GM23338 (cell line): ENCODE results near the gene CBFA2T3. TPM values are rescaled to one million over a fixed set of nuclear protein-coding genes. Genes with fewer than 3 reads are reported as not detected.

Source experiments
- ATAC-seq: fragments of 200-7000 bp; cut with Tn5 transposase; 3 replicates; pipeline ENCODE4 v1.9.1; 2020
- DNase-seq: peaks from one replicate; pipeline ENCODE4 v3.0.0-alpha.2; 2015; ENCODE audit warnings: low spot score
- H2AFZ ChIP-seq: fragments of 200-600 bp; sonication (generic); 2 replicates; pipeline ENCODE4 v1.8.0; 2016; ENCODE audit warnings: antibody characterized with exemption, mild to moderate bottlenecking, moderate library complexity
- H3F3A ChIP-seq: fragments of 200-600 bp; sonication (generic); replicated peaks from 2 replicates; pipeline ENCODE4 v1.8.0; 2017; ENCODE audit warnings: antibody characterized with exemption, mixed run types, low read depth
- H3K27ac ChIP-seq: fragments of 200-600 bp; sonication (generic); 2 replicates; pipeline ENCODE4 v1.6.1; 2016; ENCODE audit warnings: low read depth
- H3K27me3 ChIP-seq: fragments of 200-600 bp; sonication (generic); 2 replicates; pipeline ENCODE4 v1.8.0; 2016; ENCODE audit warnings: mild to moderate bottlenecking, mixed run types, moderate library complexity; ENCODE audit not compliant: insufficient read depth
- H3K36me3 ChIP-seq: fragments of 200-600 bp; sonication (generic); 2 replicates; pipeline ENCODE4 v1.8.0; 2016; ENCODE audit warnings: mild to moderate bottlenecking; ENCODE audit not compliant: insufficient read depth
- H3K4me1 ChIP-seq: fragments of 200-600 bp; sonication (generic); 2 replicates; pipeline ENCODE4 v1.8.0; 2016; ENCODE audit warnings: mild to moderate bottlenecking, moderate library complexity; ENCODE audit not compliant: insufficient read depth
- H3K4me2 ChIP-seq: fragments of 200-600 bp; sonication (generic); 2 replicates; pipeline ENCODE4 v1.7.1; 2017; ENCODE audit warnings: mixed run types
- H3K4me3 ChIP-seq: fragments of 200-600 bp; sonication (generic); 2 replicates; pipeline ENCODE4 v1.6.1; 2016; ENCODE audit warnings: mixed run types
- H3K79me2 ChIP-seq: fragments of 200-600 bp; sonication (generic); replicated peaks from 2 replicates; pipeline ENCODE4 v1.8.0; 2017; ENCODE audit warnings: mild to moderate bottlenecking; ENCODE audit not compliant: insufficient read depth
- H3K9me2 ChIP-seq: fragments of 200-600 bp; sonication (generic); 2 replicates; pipeline ENCODE4 v1.8.0; 2017; ENCODE audit not compliant: insufficient read depth
- H4K20me1 ChIP-seq: fragments of 200-600 bp; sonication (generic); replicated peaks from 2 replicates; pipeline ENCODE4 v1.8.0; 2017; ENCODE audit warnings: mild to moderate bottlenecking; ENCODE audit not compliant: insufficient read depth
- H3K27ac Mint-ChIP-seq: 2 replicates; pipeline ENCODE4 v1.8.0; 2020; ENCODE audit warnings: inconsistent platforms, mild to moderate bottlenecking, moderate library complexity, mixed read lengths
- H3K27me3 Mint-ChIP-seq: 3 replicates; pipeline ENCODE4 v1.8.0; 2022; ENCODE audit warnings: low read depth, mild to moderate bottlenecking, moderate library complexity, mixed read lengths, inconsistent platforms; ENCODE audit not compliant: insufficient read depth, poor library complexity
- H3K36me3 Mint-ChIP-seq: 3 replicates; pipeline ENCODE4 v1.8.0; 2021; ENCODE audit warnings: low read depth, mild to moderate bottlenecking, inconsistent platforms, moderate library complexity, mixed read lengths
- H3K4me1 Mint-ChIP-seq: 3 replicates; pipeline ENCODE4 v1.8.0; 2020; ENCODE audit warnings: mild to moderate bottlenecking, inconsistent platforms, mixed read lengths
- H3K4me3 Mint-ChIP-seq: 3 replicates; pipeline ENCODE4 v1.8.0; 2021; ENCODE audit warnings: moderate library complexity, mild to moderate bottlenecking, inconsistent platforms, mixed read lengths
- H3K9me3 Mint-ChIP-seq: 3 replicates; pipeline ENCODE4 v1.8.0; 2020; ENCODE audit warnings: moderate library complexity, mild to moderate bottlenecking, inconsistent platforms, mixed read lengths
- CREB1 ChIP-seq: fragments of 250-450 bp; sonication (Bioruptor Pico); IDR thresholded peaks from 2 replicates; pipeline ENCODE4 v1.5.0; 2020; ENCODE audit warnings: low read depth, mild to moderate bottlenecking, moderate library complexity
- CTCF ChIP-seq, 2 experiments: fragments of 200-600 bp in 1 of 2; sonication (generic) in 1 of 2; conservative IDR thresholded peaks; 2 replicates each; pipeline versions ENCODE4 v1.5.1 to v1.6.1; 2016 to 2017; ENCODE audit warnings: antibody characterized with exemption in 2 of 2, low read depth in 2 of 2, mild to moderate bottlenecking in 2 of 2, moderate library complexity in 1 of 2
- ETS1 ChIP-seq: IDR thresholded peaks from 2 replicates; pipeline ENCODE4 v1.6.1; 2016; ENCODE audit warnings: antibody characterized with exemption
- EZH2 ChIP-seq: fragments of 200-600 bp; sonication (generic); IDR thresholded peaks from one replicate; pipeline ENCODE4 v1.8.0; 2017; ENCODE audit warnings: antibody characterized with exemption, mild to moderate bottlenecking, low read depth; ENCODE audit not compliant: unreplicated experiment
- EZH2phosphoT487 ChIP-seq: fragments of 200-600 bp; sonication (generic); IDR thresholded peaks from one replicate; pipeline ENCODE4 v1.8.1; 2018; ENCODE audit warnings: antibody characterized with exemption; ENCODE audit not compliant: unreplicated experiment
- JUNB ChIP-seq: IDR thresholded peaks from one replicate; pipeline ENCODE4 v1.6.1; 2016; ENCODE audit warnings: antibody characterized with exemption; ENCODE audit not compliant: unreplicated experiment
- NANOG ChIP-seq: IDR thresholded peaks from 2 replicates; pipeline ENCODE4 v1.6.1; 2016; ENCODE audit warnings: antibody characterized with exemption, borderline replicate concordance
- POLR2AphosphoS5 ChIP-seq: IDR thresholded peaks from 2 replicates; pipeline ENCODE4 v1.6.1; 2016; ENCODE audit warnings: antibody characterized with exemption, low read depth
- STAT1 ChIP-seq: IDR thresholded peaks from one replicate; pipeline ENCODE4 v1.6.1; 2016; ENCODE audit warnings: antibody characterized with exemption; ENCODE audit not compliant: unreplicated experiment
- ZNF114 ChIP-seq: fragments of 250-450 bp; sonication (Bioruptor Pico); IDR thresholded peaks from 2 replicates; pipeline ENCODE4 v1.5.0; 2020; ENCODE audit warnings: mild to moderate bottlenecking, moderate library complexity
- ZNF331 ChIP-seq: fragments of 250-450 bp; sonication (Bioruptor Pico); IDR thresholded peaks from 2 replicates; pipeline ENCODE4 v1.5.0; 2020; ENCODE audit warnings: low read depth, mild to moderate bottlenecking, moderate library complexity
- polyA plus RNA-seq: library from polyadenylated mRNA; unstranded; fragments of >200 nt; fragmentation: Nextera tagmentation; extraction: Ambion mirVana; gene quantifications from 2 replicates; pipeline ENCODE4 v1.2.1, GENCODE V29; 2016
- total RNA-seq: library from RNA; depleted of rRNA; stranded (reverse); fragments of >200 nt; shearing (Covaris generic); gene quantifications from 2 replicates; pipeline ENCODE4 v1.2.3, GENCODE V29; 2014
- TF ChIP-seq, protein P1 (sequence below): IDR thresholded peaks from one replicate; pipeline ENCODE4 v1.6.1; 2018; ENCODE audit warnings: antibody characterized with exemption; ENCODE audit not compliant: unreplicated experiment
- TF ChIP-seq, protein P2 (sequence below): fragments of 250-450 bp; sonication (Bioruptor Pico); IDR thresholded peaks from 2 replicates; pipeline ENCODE4 v1.5.0; 2020; ENCODE audit warnings: mild to moderate bottlenecking, moderate library complexity

The CBFA2T3 gene
- total and polyA plus RNA-seq, 2 experiments from 2014 or later = 0.87 to 1.5 TPM

GRCh38 chr16:88855736-88856121 is 121.3 kb downstream of the CBFA2T3 start:
- H3K27ac ChIP-seq = no peak overlapping the region

More at GRCh38 chr16:88855736-88856121, 121.3 kb downstream of the CBFA2T3 start:
- Mint-ChIP-seq H3K4me1 (peaks cover 21% of the 10 kb centered on the region), H3K27ac (no peak overlapping the region), H3K27me3 (peaks cover 10% of the 10 kb centered on the region), H3K4me3 (peak overlapping the region; percentile 79), H3K36me3 (peaks cover 46% of the 10 kb centered on the region), H3K9me3 (peaks cover 12% of the 10 kb centered on the region)
- Histone ChIP-seq H3K4me2 (peak overlapping the region; percentile 83), H3K79me2 (peaks cover 18% of the 10 kb centered on the region), H3F3A (0 out of 2 replicates have a peak, but pooled peaks cover 3% of the 10 kb centered on the region), H4K20me1 (peaks cover 7% of the 10 kb centered on the region; the same call in 1 of the 2 replicates), H3K4me1 (no peaks in the 10 kb centered on the region; the same call in 1 of the 2 replicates), H2AFZ (no peak overlapping the region), H3K27me3 (no peaks in the 10 kb centered on the region), H3K36me3 (no peaks in the 10 kb centered on the region), H3K9me2 (no peaks in the 10 kb centered on the region), H3K4me3 (peak overlapping the region; percentile 71)
- ATAC-seq (no peak), DNase-seq (no peak)
- TF ChIP-seq ZNF114 (CRISPR knock-in tag) (no peak), CTCF (conservative IDR thresholded peaks at IDR 0.05; ENCODE audit: low read depth in 2 of 2) (no peak), ZNF331 (CRISPR knock-in tag) (no peak), JUNB (no peak), ETS1 (no peak), NANOG (no peak), CREB1 (CRISPR knock-in tag) (no peak), EZH2phosphoT487 (no peak), EZH2 (no peak), POLR2AphosphoS5 (no peak), STAT1 (no peak)
- TF ChIP-seq, protein P1, sequence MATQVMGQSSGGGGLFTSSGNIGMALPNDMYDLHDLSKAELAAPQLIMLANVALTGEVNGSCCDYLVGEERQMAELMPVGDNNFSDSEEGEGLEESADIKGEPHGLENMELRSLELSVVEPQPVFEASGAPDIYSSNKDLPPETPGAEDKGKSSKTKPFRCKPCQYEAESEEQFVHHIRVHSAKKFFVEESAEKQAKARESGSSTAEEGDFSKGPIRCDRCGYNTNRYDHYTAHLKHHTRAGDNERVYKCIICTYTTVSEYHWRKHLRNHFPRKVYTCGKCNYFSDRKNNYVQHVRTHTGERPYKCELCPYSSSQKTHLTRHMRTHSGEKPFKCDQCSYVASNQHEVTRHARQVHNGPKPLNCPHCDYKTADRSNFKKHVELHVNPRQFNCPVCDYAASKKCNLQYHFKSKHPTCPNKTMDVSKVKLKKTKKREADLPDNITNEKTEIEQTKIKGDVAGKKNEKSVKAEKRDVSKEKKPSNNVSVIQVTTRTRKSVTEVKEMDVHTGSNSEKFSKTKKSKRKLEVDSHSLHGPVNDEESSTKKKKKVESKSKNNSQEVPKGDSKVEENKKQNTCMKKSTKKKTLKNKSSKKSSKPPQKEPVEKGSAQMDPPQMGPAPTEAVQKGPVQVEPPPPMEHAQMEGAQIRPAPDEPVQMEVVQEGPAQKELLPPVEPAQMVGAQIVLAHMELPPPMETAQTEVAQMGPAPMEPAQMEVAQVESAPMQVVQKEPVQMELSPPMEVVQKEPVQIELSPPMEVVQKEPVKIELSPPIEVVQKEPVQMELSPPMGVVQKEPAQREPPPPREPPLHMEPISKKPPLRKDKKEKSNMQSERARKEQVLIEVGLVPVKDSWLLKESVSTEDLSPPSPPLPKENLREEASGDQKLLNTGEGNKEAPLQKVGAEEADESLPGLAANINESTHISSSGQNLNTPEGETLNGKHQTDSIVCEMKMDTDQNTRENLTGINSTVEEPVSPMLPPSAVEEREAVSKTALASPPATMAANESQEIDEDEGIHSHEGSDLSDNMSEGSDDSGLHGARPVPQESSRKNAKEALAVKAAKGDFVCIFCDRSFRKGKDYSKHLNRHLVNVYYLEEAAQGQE = no peak
- TF ChIP-seq, protein P2, sequence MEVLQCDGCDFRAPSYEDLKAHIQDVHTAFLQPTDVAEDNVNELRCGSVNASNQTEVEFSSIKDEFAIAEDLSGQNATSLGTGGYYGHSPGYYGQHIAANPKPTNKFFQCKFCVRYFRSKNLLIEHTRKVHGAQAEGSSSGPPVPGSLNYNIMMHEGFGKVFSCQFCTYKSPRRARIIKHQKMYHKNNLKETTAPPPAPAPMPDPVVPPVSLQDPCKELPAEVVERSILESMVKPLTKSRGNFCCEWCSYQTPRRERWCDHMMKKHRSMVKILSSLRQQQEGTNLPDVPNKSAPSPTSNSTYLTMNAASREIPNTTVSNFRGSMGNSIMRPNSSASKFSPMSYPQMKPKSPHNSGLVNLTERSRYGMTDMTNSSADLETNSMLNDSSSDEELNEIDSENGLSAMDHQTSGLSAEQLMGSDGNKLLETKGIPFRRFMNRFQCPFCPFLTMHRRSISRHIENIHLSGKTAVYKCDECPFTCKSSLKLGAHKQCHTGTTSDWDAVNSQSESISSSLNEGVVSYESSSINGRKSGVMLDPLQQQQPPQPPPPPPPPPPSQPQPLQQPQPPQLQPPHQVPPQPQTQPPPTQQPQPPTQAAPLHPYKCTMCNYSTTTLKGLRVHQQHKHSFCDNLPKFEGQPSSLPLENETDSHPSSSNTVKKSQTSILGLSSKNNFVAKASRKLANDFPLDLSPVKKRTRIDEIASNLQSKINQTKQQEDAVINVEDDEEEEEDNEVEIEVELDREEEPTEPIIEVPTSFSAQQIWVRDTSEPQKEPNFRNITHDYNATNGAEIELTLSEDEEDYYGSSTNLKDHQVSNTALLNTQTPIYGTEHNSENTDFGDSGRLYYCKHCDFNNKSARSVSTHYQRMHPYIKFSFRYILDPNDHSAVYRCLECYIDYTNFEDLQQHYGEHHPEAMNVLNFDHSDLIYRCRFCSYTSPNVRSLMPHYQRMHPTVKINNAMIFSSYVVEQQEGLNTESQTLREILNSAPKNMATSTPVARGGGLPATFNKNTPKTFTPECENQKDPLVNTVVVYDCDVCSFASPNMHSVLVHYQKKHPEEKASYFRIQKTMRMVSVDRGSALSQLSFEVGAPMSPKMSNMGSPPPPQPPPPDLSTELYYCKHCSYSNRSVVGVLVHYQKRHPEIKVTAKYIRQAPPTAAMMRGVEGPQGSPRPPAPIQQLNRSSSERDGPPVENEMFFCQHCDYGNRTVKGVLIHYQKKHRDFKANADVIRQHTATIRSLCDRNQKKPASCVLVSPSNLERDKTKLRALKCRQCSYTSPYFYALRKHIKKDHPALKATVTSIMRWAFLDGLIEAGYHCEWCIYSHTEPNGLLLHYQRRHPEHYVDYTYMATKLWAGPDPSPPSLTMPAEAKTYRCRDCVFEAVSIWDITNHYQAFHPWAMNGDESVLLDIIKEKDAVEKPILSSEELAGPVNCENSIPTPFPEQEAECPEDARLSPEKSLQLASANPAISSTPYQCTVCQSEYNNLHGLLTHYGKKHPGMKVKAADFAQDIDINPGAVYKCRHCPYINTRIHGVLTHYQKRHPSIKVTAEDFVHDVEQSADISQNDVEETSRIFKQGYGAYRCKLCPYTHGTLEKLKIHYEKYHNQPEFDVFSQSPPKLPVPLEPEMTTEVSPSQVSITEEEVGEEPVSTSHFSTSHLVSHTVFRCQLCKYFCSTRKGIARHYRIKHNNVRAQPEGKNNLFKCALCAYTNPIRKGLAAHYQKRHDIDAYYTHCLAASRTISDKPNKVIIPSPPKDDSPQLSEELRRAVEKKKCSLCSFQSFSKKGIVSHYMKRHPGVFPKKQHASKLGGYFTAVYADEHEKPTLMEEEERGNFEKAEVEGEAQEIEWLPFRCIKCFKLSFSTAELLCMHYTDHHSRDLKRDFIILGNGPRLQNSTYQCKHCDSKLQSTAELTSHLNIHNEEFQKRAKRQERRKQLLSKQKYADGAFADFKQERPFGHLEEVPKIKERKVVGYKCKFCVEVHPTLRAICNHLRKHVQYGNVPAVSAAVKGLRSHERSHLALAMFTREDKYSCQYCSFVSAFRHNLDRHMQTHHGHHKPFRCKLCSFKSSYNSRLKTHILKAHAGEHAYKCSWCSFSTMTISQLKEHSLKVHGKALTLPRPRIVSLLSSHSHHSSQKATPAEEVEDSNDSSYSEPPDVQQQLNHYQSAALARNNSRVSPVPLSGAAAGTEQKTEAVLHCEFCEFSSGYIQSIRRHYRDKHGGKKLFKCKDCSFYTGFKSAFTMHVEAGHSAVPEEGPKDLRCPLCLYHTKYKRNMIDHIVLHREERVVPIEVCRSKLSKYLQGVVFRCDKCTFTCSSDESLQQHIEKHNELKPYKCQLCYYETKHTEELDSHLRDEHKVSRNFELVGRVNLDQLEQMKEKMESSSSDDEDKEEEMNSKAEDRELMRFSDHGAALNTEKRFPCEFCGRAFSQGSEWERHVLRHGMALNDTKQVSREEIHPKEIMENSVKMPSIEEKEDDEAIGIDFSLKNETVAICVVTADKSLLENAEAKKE = no peak
